ENCODE measurements around the gene PELI2.

Gene PELI2

DNA sequence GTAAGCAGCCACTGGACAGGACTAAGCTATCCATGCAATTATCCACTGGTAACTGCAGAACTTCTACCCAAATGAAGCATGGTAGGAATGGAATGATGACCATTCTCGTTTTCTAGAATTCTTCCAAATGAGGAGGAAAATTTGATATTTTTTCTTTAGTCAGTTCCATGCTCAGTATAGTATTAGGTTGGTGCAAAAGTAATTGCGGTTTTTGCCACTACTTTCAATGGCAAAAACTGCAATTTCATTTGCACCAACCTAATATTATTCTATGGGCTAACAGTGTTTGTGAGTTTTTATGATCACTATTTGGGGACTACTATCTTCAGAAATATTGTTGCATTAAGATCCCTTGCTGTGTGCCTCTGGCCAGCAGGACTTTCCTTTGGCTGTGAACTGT, 42.9 kb upstream of the PELI2 start:
- no peak for ATAC-seq
- TF ChIP-seq SNAI2 (CRISPR knock-in tag; IDR thresholded peaks at IDR 0.05) = no peak
- TF ChIP-seq, protein P1, sequence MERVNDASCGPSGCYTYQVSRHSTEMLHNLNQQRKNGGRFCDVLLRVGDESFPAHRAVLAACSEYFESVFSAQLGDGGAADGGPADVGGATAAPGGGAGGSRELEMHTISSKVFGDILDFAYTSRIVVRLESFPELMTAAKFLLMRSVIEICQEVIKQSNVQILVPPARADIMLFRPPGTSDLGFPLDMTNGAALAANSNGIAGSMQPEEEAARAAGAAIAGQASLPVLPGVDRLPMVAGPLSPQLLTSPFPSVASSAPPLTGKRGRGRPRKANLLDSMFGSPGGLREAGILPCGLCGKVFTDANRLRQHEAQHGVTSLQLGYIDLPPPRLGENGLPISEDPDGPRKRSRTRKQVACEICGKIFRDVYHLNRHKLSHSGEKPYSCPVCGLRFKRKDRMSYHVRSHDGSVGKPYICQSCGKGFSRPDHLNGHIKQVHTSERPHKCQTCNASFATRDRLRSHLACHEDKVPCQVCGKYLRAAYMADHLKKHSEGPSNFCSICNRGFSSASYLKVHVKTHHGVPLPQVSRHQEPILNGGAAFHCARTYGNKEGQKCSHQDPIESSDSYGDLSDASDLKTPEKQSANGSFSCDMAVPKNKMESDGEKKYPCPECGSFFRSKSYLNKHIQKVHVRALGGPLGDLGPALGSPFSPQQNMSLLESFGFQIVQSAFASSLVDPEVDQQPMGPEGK (CRISPR knock-in tag; IDR thresholded peaks at IDR 0.05; ENCODE audit: borderline replicate concordance) = no peak
- TF ChIP-seq PPARA (CRISPR knock-in tag; IDR thresholded peaks at IDR 0.05; ENCODE audit: borderline replicate concordance) = no peak
- no peak for TF ChIP-seq ZNF70 (CRISPR knock-in tag; IDR thresholded peaks at IDR 0.05)
- TF ChIP-seq ISL1 (CRISPR knock-in tag; IDR thresholded peaks at IDR 0.05) = no peak
- no peak for TF ChIP-seq RARB (CRISPR knock-in tag; IDR thresholded peaks at IDR 0.05)
- no peak for TF ChIP-seq TOX (CRISPR knock-in tag; IDR thresholded peaks at IDR 0.05; ENCODE audit: borderline replicate concordance)
- no peak for TF ChIP-seq BACH2 (CRISPR knock-in tag; IDR thresholded peaks at IDR 0.05; ENCODE audit: borderline replicate concordance)
- no peak for TF ChIP-seq OSR1 (CRISPR knock-in tag; IDR thresholded peaks at IDR 0.05)
- TF ChIP-seq TCF4 (CRISPR knock-in tag; IDR thresholded peaks at IDR 0.05; ENCODE audit: borderline replicate concordance) = no peak
- TF ChIP-seq TSHZ2 (CRISPR knock-in tag; IDR thresholded peaks at IDR 0.05) = no peak
- TF ChIP-seq, protein P2, sequence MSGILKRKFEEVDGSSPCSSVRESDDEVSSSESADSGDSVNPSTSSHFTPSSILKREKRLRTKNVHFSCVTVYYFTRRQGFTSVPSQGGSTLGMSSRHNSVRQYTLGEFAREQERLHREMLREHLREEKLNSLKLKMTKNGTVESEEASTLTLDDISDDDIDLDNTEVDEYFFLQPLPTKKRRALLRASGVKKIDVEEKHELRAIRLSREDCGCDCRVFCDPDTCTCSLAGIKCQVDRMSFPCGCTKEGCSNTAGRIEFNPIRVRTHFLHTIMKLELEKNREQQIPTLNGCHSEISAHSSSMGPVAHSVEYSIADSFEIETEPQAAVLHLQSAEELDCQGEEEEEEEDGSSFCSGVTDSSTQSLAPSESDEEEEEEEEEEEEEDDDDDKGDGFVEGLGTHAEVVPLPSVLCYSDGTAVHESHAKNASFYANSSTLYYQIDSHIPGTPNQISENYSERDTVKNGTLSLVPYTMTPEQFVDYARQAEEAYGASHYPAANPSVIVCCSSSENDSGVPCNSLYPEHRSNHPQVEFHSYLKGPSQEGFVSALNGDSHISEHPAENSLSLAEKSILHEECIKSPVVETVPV (CRISPR knock-in tag; IDR thresholded peaks at IDR 0.05) = no peak
- TF ChIP-seq ZNF8 (CRISPR knock-in tag; IDR thresholded peaks at IDR 0.05) = no peak
- no peak for TF ChIP-seq CSDC2 (CRISPR knock-in tag; IDR thresholded peaks at IDR 0.05)
- no peak for TF ChIP-seq ESRRG (CRISPR knock-in tag; IDR thresholded peaks at IDR 0.05)
- TF ChIP-seq, protein P3, sequence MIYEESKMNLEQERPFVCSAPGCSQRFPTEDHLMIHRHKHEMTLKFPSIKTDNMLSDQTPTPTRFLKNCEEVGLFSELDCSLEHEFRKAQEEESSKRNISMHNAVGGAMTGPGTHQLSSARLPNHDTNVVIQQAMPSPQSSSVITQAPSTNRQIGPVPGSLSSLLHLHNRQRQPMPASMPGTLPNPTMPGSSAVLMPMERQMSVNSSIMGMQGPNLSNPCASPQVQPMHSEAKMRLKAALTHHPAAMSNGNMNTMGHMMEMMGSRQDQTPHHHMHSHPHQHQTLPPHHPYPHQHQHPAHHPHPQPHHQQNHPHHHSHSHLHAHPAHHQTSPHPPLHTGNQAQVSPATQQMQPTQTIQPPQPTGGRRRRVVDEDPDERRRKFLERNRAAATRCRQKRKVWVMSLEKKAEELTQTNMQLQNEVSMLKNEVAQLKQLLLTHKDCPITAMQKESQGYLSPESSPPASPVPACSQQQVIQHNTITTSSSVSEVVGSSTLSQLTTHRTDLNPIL (CRISPR knock-in tag; IDR thresholded peaks at IDR 0.05; ENCODE audit: low read depth) = no peak

DNA sequence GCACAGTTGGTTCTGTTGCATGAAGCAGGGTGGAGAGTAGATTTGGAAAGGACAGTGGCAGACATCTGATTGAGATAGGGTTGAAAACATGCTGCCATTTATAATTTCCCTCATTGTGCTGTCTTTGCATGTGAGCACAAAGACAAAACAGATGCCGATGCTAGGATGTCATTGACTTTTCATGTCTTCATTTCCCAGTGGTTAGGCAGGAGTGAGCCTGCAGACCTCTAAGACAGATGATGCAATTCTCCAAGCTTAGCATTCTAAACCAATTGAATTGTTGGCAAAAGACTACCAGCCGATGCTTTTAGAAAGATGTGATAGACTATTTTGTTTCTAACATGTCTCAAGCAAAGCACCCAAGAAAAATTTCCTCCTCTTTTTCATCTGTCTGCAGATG, 37.1 kb upstream of the PELI2 start:
- TF ChIP-seq ESRRG (CRISPR knock-in tag; IDR thresholded peaks at IDR 0.05) (no peak), ISL1 (CRISPR knock-in tag; IDR thresholded peaks at IDR 0.05) (no peak), ZNF8 (CRISPR knock-in tag; IDR thresholded peaks at IDR 0.05) (no peak), GLIS3 (CRISPR knock-in tag; IDR thresholded peaks at IDR 0.05) (no peak), ZNF565 (CRISPR knock-in tag; conservative IDR thresholded peaks at IDR 0.05; ENCODE audit: low read depth) (no peak), PPARA (CRISPR knock-in tag; IDR thresholded peaks at IDR 0.05; ENCODE audit: borderline replicate concordance) (no peak), BACH2 (CRISPR knock-in tag; IDR thresholded peaks at IDR 0.05; ENCODE audit: borderline replicate concordance) (no peak), ZNF70 (CRISPR knock-in tag; IDR thresholded peaks at IDR 0.05) (no peak), OSR1 (CRISPR knock-in tag; IDR thresholded peaks at IDR 0.05) (no peak), CSDC2 (CRISPR knock-in tag; IDR thresholded peaks at IDR 0.05) (no peak), TCF4 (CRISPR knock-in tag; IDR thresholded peaks at IDR 0.05; ENCODE audit: borderline replicate concordance) (no peak), SNAI2 (CRISPR knock-in tag; IDR thresholded peaks at IDR 0.05) (no peak), TSHZ2 (CRISPR knock-in tag; IDR thresholded peaks at IDR 0.05) (no peak), ZC3H10 (CRISPR knock-in tag; IDR thresholded peaks at IDR 0.05) (no peak), TOX (CRISPR knock-in tag; IDR thresholded peaks at IDR 0.05; ENCODE audit: borderline replicate concordance) (no peak), ZFP30 (CRISPR knock-in tag; IDR thresholded peaks at IDR 0.05) (no peak)
- TF ChIP-seq, protein P2 (CRISPR knock-in tag; IDR thresholded peaks at IDR 0.05) = no peak
- TF ChIP-seq, protein P3 (CRISPR knock-in tag; IDR thresholded peaks at IDR 0.05; ENCODE audit: low read depth) = no peak
- TF ChIP-seq, protein P4, sequence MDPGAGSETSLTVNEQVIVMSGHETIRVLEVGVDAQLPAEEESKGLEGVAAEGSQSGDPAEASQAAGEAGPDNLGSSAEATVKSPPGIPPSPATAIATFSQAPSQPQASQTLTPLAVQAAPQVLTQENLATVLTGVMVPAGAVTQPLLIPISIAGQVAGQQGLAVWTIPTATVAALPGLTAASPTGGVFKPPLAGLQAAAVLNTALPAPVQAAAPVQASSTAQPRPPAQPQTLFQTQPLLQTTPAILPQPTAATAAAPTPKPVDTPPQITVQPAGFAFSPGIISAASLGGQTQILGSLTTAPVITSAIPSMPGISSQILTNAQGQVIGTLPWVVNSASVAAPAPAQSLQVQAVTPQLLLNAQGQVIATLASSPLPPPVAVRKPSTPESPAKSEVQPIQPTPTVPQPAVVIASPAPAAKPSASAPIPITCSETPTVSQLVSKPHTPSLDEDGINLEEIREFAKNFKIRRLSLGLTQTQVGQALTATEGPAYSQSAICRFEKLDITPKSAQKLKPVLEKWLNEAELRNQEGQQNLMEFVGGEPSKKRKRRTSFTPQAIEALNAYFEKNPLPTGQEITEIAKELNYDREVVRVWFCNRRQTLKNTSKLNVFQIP (CRISPR knock-in tag; IDR thresholded peaks at IDR 0.05; ENCODE audit: borderline replicate concordance, low read depth) = no peak

More for the DNA sequence above, 37.1 kb upstream of the PELI2 start:
- no peak for ATAC-seq

Data from SK-N-SH treated with all-trans-retinoic acid at 6 μM for 48 hours (cell line).